Stimulated activated CD8-positive, alpha-beta memory T cell treated with anti-CD3 and anti-CD28 coated beads, Interleukin-2, amount 100 ng/mL, for 48 hours (primary cell): ENCODE results near the gene CHRNA1.

Experiments
- DNase-seq, 2 donors: peaks; one replicate each; pipeline ENCODE4 v3.0.0-alpha.2; 2020; ENCODE audit warnings: low read depth in 2 of 2

The CHRNA1 gene

GRCh38 chr2:174784316-174784715 lies 20.0 kb upstream of the CHRNA1 start:
- no peak for DNase-seq

GRCh38 chr2:174781996-174782395 lies 17.7 kb upstream of the CHRNA1 start:
- DNase-seq: no peak

- DNase-seq: no peak
Observed at GRCh38 chr2:174781298-174781697, 17.0 kb upstream of the CHRNA1 start.

GRCh38 chr2:174780856-174781255 lies 16.6 kb upstream of the CHRNA1 start:
- no peak for DNase-seq

GRCh38 chr2:174780191-174780840 lies 16.0 kb upstream of the CHRNA1 start:
- no peak for DNase-seq

GRCh38 chr2:174779361-174779928 lies 15.2 kb upstream of the CHRNA1 start:
- DNase-seq: no peak

GRCh38 chr2:174778085-174778981 lies 14.1 kb upstream of the CHRNA1 start:
- peak; percentile 51 to 53 for DNase-seq

- no peak for DNase-seq
Observed at GRCh38 chr2:174777347-174778084, 13.2 kb upstream of the CHRNA1 start.

GRCh38 chr2:174776675-174777074 lies 12.4 kb upstream of the CHRNA1 start:
- no peak for DNase-seq

- DNase-seq: no peak
Observed at GRCh38 chr2:174776223-174776622, 12.0 kb upstream of the CHRNA1 start.

- no peak for DNase-seq
Observed at GRCh38 chr2:174775571-174775980, 11.3 kb upstream of the CHRNA1 start.

GRCh38 chr2:174774886-174775285 lies 10.6 kb upstream of the CHRNA1 start:
- no peak for DNase-seq

- no peak for DNase-seq
Observed at GRCh38 chr2:174773215-174773614, 8.9 kb upstream of the CHRNA1 start.

GRCh38 chr2:174772472-174772801 lies 8.2 kb upstream of the CHRNA1 start:
- DNase-seq: no peak

GRCh38 chr2:174771631-174772471 lies 7.6 kb upstream of the CHRNA1 start:
- DNase-seq: peak in 1 of 2 donors; percentile 41

- no peak for DNase-seq
Observed at GRCh38 chr2:174771136-174771535, 6.9 kb upstream of the CHRNA1 start.

- no peak for DNase-seq
Observed at GRCh38 chr2:174768557-174768956, 4.3 kb upstream of the CHRNA1 start.

- no peak for DNase-seq
Observed at GRCh38 chr2:174766271-174766670, 2.0 kb upstream of the CHRNA1 start.

- DNase-seq: no peak
Observed at GRCh38 chr2:174765576-174765975, 1.3 kb upstream of the CHRNA1 start.

- DNase-seq: no peak
Observed at GRCh38 chr2:174763780-174764179, 492 bp downstream of the CHRNA1 start.

GRCh38 chr2:174762464-174762863 lies 1.8 kb downstream of the CHRNA1 start:
- DNase-seq: no peak
